Prostate gland (tissue), 2 donors: ENCODE measurements around the gene SRGAP3. TPM values are rescaled to one million over a fixed set of nuclear protein-coding genes. Genes with fewer than 3 reads are reported as not detected.

Experiments
- DNase-seq: peaks from one replicate; pipeline ENCODE4 v3.0.0-alpha.2; 2019; ENCODE audit warnings: low spot score
- H3K27ac ChIP-seq, 2 donors: fragments of 200-600 bp; sonication (generic); 2 replicates each; pipeline ENCODE4 v1.5.1; 2017 to 2019
- H3K27me3 ChIP-seq: fragments of 200-600 bp; sonication (generic); replicated peaks from 2 replicates; pipeline ENCODE4 v1.5.1; 2019; ENCODE audit not compliant: insufficient read depth
- H3K36me3 ChIP-seq, 2 donors: fragments of 200-600 bp; sonication (generic); 1 replicate in 1 of 2; 2 replicates in 1 of 2; pipeline versions ENCODE4 v1.5.1 to v1.8.1; 2017 to 2019
- H3K4me1 ChIP-seq: fragments of 200-600 bp; sonication (generic); replicated peaks from 2 replicates; pipeline ENCODE4 v1.5.1; 2019
- H3K4me3 ChIP-seq, 2 donors: fragments of 200-600 bp; sonication (generic); 2 replicates each; pipeline ENCODE4 v1.5.1; 2017 to 2019
- H3K9me3 ChIP-seq: fragments of 200-600 bp; sonication (generic); 2 replicates; pipeline ENCODE4 v1.5.1; 2017
- POLR2A ChIP-seq: fragments of 450-650 bp; IDR thresholded peaks from one replicate; pipeline ENCODE4 v1.6.1; 2016; ENCODE audit warnings: antibody characterized with exemption, mild to moderate bottlenecking
- POLR2AphosphoS5 ChIP-seq: sonication (generic); formaldehyde crosslinking; IDR thresholded peaks from one replicate; pipeline ENCODE4 v1.6.1; 2017; ENCODE audit warnings: antibody characterized with exemption
- WGBS: methylation state at CpG from one replicate; pipeline ENCODE4 v1.1.5; 2018; 5-methylcytosine and 5-hydroxymethylcytosine counted together
- intact Hi-C: fragments of 100-400 bp; cut with DNase I; formaldehyde crosslinking; loops from one replicate; pipeline ENCODE4 v1.14.2; 2022
- total RNA-seq, 2 donors: library from RNA; depleted of rRNA; stranded (reverse); fragments of >200 nt; gene quantifications; one replicate each; pipeline ENCODE4 v1.1.0, GENCODE V29; 2016
- TF ChIP-seq, protein P1 (sequence below), 4 experiments: fragments of 200-600 bp in 2 of 4; fragments of 450-650 bp in 2 of 4; sonication (generic) in 2 of 4; IDR thresholded peaks; 1 replicate in 3 of 4; 2 replicates in 1 of 4; pipeline ENCODE4 v1.5.1; 2016 to 2019; ENCODE audit warnings: antibody characterized with exemption in 4 of 4, mild to moderate bottlenecking in 2 of 4, moderate library complexity in 2 of 4

Gene SRGAP3
- total RNA-seq, 2 donors from 2014 or later = 23.6 to 50.3 TPM

DNA sequence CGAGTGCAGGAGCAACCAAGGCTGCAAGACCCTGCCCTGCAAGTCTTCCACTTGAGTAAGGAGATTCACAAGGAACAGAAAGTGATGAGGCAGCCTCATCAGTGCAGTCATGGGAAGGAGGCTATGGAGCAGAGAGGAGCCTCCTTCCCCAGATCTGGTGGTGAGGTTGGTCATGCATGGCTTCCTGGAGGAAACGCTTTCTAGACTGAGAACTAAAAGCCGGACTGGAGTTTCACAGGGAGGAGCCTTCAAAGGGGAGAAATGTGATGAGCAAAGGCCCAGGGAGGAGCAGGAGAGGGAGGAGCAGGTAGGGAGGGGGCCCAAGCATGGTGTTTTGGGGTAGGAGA is 139.9 kb downstream of the SRGAP3 start:
- intact Hi-C loops = loop anchor here (10.0 kb wide), 1 partner anchor 185 kb away; no protein-coding TSS in a partner anchor
- Histone ChIP-seq H3K4me1 (no peaks in the 10 kb centered on the region), H3K27ac (no peak overlapping the region), H3K36me3 (no peaks in the 10 kb centered on the region), H3K27me3 (no peaks in the 10 kb centered on the region), H3K9me3 (no peaks in the 10 kb centered on the region), H3K4me3 (no peak overlapping the region)
- WGBS = 86% methylated on average over 3 of the region's 3 CpGs
- TF ChIP-seq POLR2A (no peak), POLR2AphosphoS5 (no peak)
- TF ChIP-seq, protein P1, sequence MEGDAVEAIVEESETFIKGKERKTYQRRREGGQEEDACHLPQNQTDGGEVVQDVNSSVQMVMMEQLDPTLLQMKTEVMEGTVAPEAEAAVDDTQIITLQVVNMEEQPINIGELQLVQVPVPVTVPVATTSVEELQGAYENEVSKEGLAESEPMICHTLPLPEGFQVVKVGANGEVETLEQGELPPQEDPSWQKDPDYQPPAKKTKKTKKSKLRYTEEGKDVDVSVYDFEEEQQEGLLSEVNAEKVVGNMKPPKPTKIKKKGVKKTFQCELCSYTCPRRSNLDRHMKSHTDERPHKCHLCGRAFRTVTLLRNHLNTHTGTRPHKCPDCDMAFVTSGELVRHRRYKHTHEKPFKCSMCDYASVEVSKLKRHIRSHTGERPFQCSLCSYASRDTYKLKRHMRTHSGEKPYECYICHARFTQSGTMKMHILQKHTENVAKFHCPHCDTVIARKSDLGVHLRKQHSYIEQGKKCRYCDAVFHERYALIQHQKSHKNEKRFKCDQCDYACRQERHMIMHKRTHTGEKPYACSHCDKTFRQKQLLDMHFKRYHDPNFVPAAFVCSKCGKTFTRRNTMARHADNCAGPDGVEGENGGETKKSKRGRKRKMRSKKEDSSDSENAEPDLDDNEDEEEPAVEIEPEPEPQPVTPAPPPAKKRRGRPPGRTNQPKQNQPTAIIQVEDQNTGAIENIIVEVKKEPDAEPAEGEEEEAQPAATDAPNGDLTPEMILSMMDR (IDR thresholded peaks at IDR 0.05) = no peak
- DNase-seq = no peak

DNA sequence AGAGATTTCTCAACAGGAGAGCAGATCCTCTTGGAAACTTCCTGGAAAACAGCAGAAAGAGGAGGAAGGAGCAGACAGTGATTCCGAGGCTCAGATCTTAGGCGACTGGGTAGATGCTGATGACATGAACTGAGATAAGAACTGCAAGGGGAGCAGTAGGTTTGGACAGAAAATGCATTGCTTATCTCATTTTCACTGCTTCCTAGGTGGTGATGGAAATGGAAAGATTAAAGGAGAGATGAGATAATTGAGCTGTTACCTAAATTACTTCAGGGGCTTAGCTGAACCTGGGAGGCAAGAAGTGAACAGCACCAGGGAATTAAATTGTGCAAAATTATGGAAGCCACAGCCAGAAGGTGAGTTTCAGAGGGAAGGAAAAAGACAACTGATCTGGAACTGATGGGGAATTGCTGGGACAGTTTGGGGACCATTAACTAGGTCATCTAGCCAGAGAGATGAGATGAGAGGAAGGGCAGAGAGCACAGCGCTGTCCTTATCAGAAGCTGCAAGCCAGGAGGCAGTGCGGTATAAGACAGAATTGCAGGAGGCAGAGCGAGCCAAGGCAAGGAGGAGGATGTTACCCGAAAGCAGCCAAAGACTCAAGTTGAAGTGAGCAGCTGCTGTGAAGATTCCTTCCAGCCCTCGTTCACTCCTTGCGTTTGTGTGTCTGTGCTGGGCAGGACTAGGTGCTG is 140.4 kb downstream of the SRGAP3 start:
- Histone ChIP-seq H3K36me3 (no peaks in the 10 kb centered on the region), H3K4me3 (no peak overlapping the region), H3K27ac (no peak overlapping the region), H3K27me3 (no peaks in the 10 kb centered on the region), H3K4me1 (no peaks in the 10 kb centered on the region), H3K9me3 (no peaks in the 10 kb centered on the region)
- DNase-seq = no peak
- WGBS = 78% methylated on average over 8 of the region's 8 CpGs
- TF ChIP-seq POLR2AphosphoS5 (no peak), POLR2A (no peak)
- TF ChIP-seq, protein P1 (IDR thresholded peaks at IDR 0.05) = no peak
- intact Hi-C loops = loop anchor here (10.0 kb wide), 1 partner anchor 186 kb away; no protein-coding TSS in a partner anchor

DNA sequence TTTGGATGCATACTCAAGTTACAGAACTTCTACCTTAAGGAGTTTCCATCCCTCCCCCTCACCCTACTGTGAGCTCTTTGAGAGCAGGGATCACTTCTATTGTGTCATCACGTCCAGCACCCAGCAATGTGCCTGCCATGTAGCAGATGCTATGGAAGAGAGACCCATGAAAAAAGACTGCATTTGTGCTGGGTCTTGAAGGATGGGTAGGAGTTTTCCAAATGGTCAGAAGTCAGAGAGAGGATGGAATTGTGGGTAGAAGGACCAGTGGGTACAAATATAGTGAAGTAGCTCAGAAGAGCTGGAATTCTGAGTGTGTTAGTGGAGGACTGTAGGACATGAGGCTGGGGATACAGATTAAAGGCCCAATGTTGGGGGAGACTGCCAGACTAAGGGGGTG is 141.7 kb downstream of the SRGAP3 start:
- intact Hi-C loops = loop anchor here (10.0 kb wide), 1 partner anchor 187 kb away; no protein-coding TSS in a partner anchor
- no peaks in the 10 kb centered on the region for H3K36me3 ChIP-seq
- no peaks in the 10 kb centered on the region for H3K27me3 ChIP-seq
- no peaks in the 10 kb centered on the region for H3K4me1 ChIP-seq
- H3K27ac ChIP-seq = no peak overlapping the region
- no peak for DNase-seq
- TF ChIP-seq, protein P1 (IDR thresholded peaks at IDR 0.05) = no peak
- TF ChIP-seq POLR2A (no peak), POLR2AphosphoS5 (no peak)
- no peak overlapping the region for H3K4me3 ChIP-seq
- 85% methylated on average over 1 of the region's 1 CpG for WGBS
- no peaks in the 10 kb centered on the region for H3K9me3 ChIP-seq

DNA sequence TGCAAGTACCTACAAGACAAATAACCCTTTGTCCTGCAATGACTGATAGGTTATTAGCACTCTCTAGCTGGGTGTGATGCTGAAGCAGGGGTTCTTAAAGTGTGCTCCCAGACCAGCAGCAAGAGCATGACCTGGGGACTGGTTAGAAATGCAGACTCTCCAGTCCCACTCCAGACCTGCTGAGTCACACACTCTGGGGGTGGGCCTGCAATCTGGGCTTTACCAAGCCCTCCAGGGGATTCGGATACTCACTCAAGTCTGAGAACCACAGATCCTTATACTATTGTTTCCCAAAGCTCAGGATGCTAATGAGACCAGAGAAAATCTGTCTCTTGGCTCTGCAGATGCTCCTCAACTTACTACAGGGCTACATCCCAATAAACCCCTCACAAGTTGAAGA is 144.0 kb downstream of the SRGAP3 start:
- Histone ChIP-seq H3K27me3 (no peaks in the 10 kb centered on the region), H3K4me3 (no peak overlapping the region), H3K36me3 (no peaks in the 10 kb centered on the region), H3K4me1 (no peaks in the 10 kb centered on the region), H3K9me3 (no peaks in the 10 kb centered on the region), H3K27ac (no peak overlapping the region)
- DNase-seq = no peak
- intact Hi-C loops = loop anchor here (10.0 kb wide), 1 partner anchor 189 kb away; no protein-coding TSS in a partner anchor
- TF ChIP-seq, protein P1 (IDR thresholded peaks at IDR 0.05) = no peak
- TF ChIP-seq POLR2AphosphoS5 (no peak), POLR2A (no peak)
- WGBS = 92% methylated on average over 1 of the region's 1 CpG

DNA sequence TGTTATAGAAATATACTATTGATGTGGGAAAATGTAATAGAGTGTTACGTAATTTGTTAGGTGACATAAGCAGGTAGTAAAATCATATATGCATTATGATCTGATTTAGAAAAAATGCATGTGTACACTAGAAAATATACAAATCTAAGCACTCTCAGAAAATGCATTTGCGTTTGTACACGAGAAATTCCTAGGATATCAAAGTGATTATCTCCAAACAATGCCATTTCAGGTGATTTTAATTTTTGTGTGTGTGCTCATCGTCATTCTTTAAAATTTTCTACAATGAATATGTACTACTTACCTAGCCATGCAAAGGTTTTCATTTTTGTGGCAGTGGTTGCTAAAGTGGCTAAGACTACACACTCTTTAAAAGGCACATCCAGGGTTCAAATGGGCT is 145.3 kb downstream of the SRGAP3 start:
- H3K4me3 ChIP-seq = no peak overlapping the region
- H3K27ac ChIP-seq = no peak overlapping the region
- H3K9me3 ChIP-seq = no peaks in the 10 kb centered on the region
- H3K36me3 ChIP-seq = no peaks in the 10 kb centered on the region
- no peaks in the 10 kb centered on the region for H3K27me3 ChIP-seq
- H3K4me1 ChIP-seq = no peaks in the 10 kb centered on the region
- 90% methylated on average over 4 of the region's 4 CpGs for WGBS
- TF ChIP-seq, protein P1 (IDR thresholded peaks at IDR 0.05) = no peak
- no peak for TF ChIP-seq POLR2AphosphoS5
- TF ChIP-seq POLR2A = no peak
- no peak for DNase-seq
- intact Hi-C loops = loop anchor here (10.0 kb wide), 1 partner anchor 191 kb away; no protein-coding TSS in a partner anchor
